H9 (cell line): ENCODE results near the gene ABR. TPM values are rescaled to one million over a fixed set of nuclear protein-coding genes. Genes with fewer than 3 reads are reported as not detected.

Source experiments
- DNase-seq: peaks from one replicate; pipeline ENCODE4 v3.0.0-alpha.2; 2017
- H2AFZ ChIP-seq: one replicate; pipeline ENCODE4 v1.6.1; 2013; ENCODE audit warnings: mild to moderate bottlenecking, low read length, control low read depth, moderate library complexity
- H2AK5ac ChIP-seq: 2 replicates; pipeline ENCODE4 v1.6.1; 2013; ENCODE audit warnings: low read length, control low read depth, mixed read lengths; ENCODE audit not compliant: insufficient read length
- H2BK120ac ChIP-seq: one replicate; pipeline ENCODE4 v1.6.1; 2013; ENCODE audit warnings: low read depth, mild to moderate bottlenecking, low read length, control low read depth, inconsistent platforms; ENCODE audit not compliant: poor library complexity, severe bottlenecking
- H2BK12ac ChIP-seq: 2 replicates; pipeline ENCODE4 v1.6.1; 2013; ENCODE audit warnings: low read length, control low read depth, mixed read lengths, low read depth; ENCODE audit not compliant: insufficient read length
- H2BK15ac ChIP-seq: 2 replicates; pipeline ENCODE4 v1.6.1; 2013; ENCODE audit warnings: low read depth, low read length, control low read depth
- H2BK20ac ChIP-seq: one replicate; pipeline ENCODE4 v1.6.1; 2013; ENCODE audit warnings: low read depth, mild to moderate bottlenecking, low read length, control low read depth, inconsistent platforms; ENCODE audit not compliant: poor library complexity, severe bottlenecking
- H2BK5ac ChIP-seq: 2 replicates; pipeline ENCODE4 v1.6.1; 2013; ENCODE audit warnings: low read length, control low read depth, mixed read lengths; ENCODE audit not compliant: insufficient read length
- H3K14ac ChIP-seq: 2 replicates; pipeline ENCODE4 v1.6.1; 2013; ENCODE audit warnings: low read length, control low read depth; ENCODE audit not compliant: insufficient read depth
- H3K18ac ChIP-seq: 2 replicates; pipeline ENCODE4 v1.6.1; 2013; ENCODE audit warnings: low read depth, mild to moderate bottlenecking, mixed read lengths, low read length, control low read depth; ENCODE audit not compliant: insufficient read length
- H3K23ac ChIP-seq: 2 replicates; pipeline ENCODE4 v1.6.1; 2013; ENCODE audit warnings: low read length, control low read depth, mixed read lengths, low read depth; ENCODE audit not compliant: insufficient read length
- H3K23me2 ChIP-seq: 2 replicates; pipeline ENCODE4 v1.6.1; 2013; ENCODE audit warnings: low read depth, mild to moderate bottlenecking, mixed read lengths, low read length, control low read depth; ENCODE audit not compliant: insufficient read length, poor library complexity, severe bottlenecking
- H3K27ac ChIP-seq: 2 replicates; pipeline ENCODE4 v1.5.1; 2013; ENCODE audit warnings: low read length, control low read depth, mixed read lengths, low read depth; ENCODE audit not compliant: insufficient read length
- H3K27me3 ChIP-seq: 2 replicates; pipeline ENCODE4 v1.6.1; 2013; ENCODE audit warnings: low read length, control low read depth, inconsistent platforms; ENCODE audit not compliant: insufficient read depth
- H3K4ac ChIP-seq: 2 replicates; pipeline ENCODE4 v1.6.1; 2013; ENCODE audit warnings: low read depth, mild to moderate bottlenecking, control low read depth, inconsistent platforms, low read length, moderate library complexity
- H3K4me1 ChIP-seq: 2 replicates; pipeline ENCODE4 v1.6.1; 2013; ENCODE audit warnings: low read length, control low read depth, inconsistent platforms; ENCODE audit not compliant: insufficient read depth
- H3K4me2 ChIP-seq: 2 replicates; pipeline ENCODE4 v1.6.1; 2013; ENCODE audit warnings: low read length, control low read depth, mixed read lengths; ENCODE audit not compliant: insufficient read length, insufficient read depth
- H3K56ac ChIP-seq: 2 replicates; pipeline ENCODE4 v1.6.1; 2013; ENCODE audit warnings: low read depth, mild to moderate bottlenecking, mixed read lengths, low read length, control low read depth; ENCODE audit not compliant: insufficient read length
- H3K79me1 ChIP-seq: 2 replicates; pipeline ENCODE4 v1.6.1; 2013; ENCODE audit warnings: low read depth, mild to moderate bottlenecking, moderate library complexity, low read length, control low read depth, inconsistent platforms; ENCODE audit not compliant: insufficient read depth, poor library complexity, severe bottlenecking
- H3K79me2 ChIP-seq: 2 replicates; pipeline ENCODE4 v1.6.1; 2013; ENCODE audit warnings: low read length, control low read depth, inconsistent platforms; ENCODE audit not compliant: insufficient read depth
- H3K9ac ChIP-seq: 2 replicates; pipeline ENCODE4 v1.6.1; 2013; ENCODE audit warnings: low read length, control low read depth, mixed read lengths; ENCODE audit not compliant: insufficient read length; ENCODE audit errors: extremely low read depth
- H3K9me3 ChIP-seq: one replicate; pipeline ENCODE4 v1.6.1; 2013; ENCODE audit warnings: low read depth, low read length, inconsistent platforms; ENCODE audit not compliant: control insufficient read depth
- H3T11ph ChIP-seq: one replicate; pipeline ENCODE4 v1.6.1; 2013; ENCODE audit warnings: mild to moderate bottlenecking, low read length, control low read depth, inconsistent platforms
- H4K20me1 ChIP-seq: one replicate; pipeline ENCODE4 v1.6.1; 2013; ENCODE audit not compliant: control insufficient read depth, insufficient read length, insufficient read depth
- H4K5ac ChIP-seq: 2 replicates; pipeline ENCODE4 v1.6.1; 2013; ENCODE audit warnings: low read depth, mild to moderate bottlenecking, mixed read lengths, low read length, control low read depth; ENCODE audit not compliant: insufficient read length
- H4K8ac ChIP-seq: replicated peaks from 2 replicates; pipeline ENCODE4 v1.6.1; 2013; ENCODE audit warnings: low read length, control low read depth, mixed read lengths, low read depth; ENCODE audit not compliant: insufficient read length
- H4K91ac ChIP-seq: 2 replicates; pipeline ENCODE4 v1.6.1; 2013; ENCODE audit warnings: low read depth, mild to moderate bottlenecking, moderate library complexity, mixed read lengths, low read length, control low read depth; ENCODE audit not compliant: insufficient read length
- H3K27ac Mint-ChIP-seq, 3 experiments: 2 replicates in 2 of 3; 3 replicates in 1 of 3; pipeline ENCODE4 v1.8.0; 2020 to 2021; ENCODE audit warnings: mixed read lengths in 3 of 3, mild to moderate bottlenecking in 1 of 3, moderate library complexity in 1 of 3
- H3K27me3 Mint-ChIP-seq: 2 replicates; pipeline ENCODE4 v1.8.0; 2021; ENCODE audit warnings: low read depth, mild to moderate bottlenecking, moderate library complexity, mixed read lengths
- H3K36me3 Mint-ChIP-seq, 3 experiments: 2 replicates in 2 of 3; 3 replicates in 1 of 3; pipeline ENCODE4 v1.8.0; 2020 to 2021; ENCODE audit warnings: low read depth in 3 of 3, mixed read lengths in 3 of 3; ENCODE audit not compliant: insufficient read depth in 1 of 3
- H3K4me1 Mint-ChIP-seq, 2 experiments: 2 replicates each; pipeline ENCODE4 v1.8.0; 2020; ENCODE audit warnings: mixed read lengths in 2 of 2
- H3K4me3 Mint-ChIP-seq, 2 experiments: 2 replicates in 1 of 2; 3 replicates in 1 of 2; pipeline ENCODE4 v1.8.0; 2020 to 2021; ENCODE audit warnings: mild to moderate bottlenecking in 2 of 2, mixed read lengths in 2 of 2, moderate library complexity in 1 of 2
- H3K9me3 Mint-ChIP-seq, 2 experiments: 2 replicates in 1 of 2; 3 replicates in 1 of 2; pipeline ENCODE4 v1.8.0; 2020; ENCODE audit warnings: mild to moderate bottlenecking in 2 of 2, mixed read lengths in 2 of 2, moderate library complexity in 1 of 2
- CTCF ChIP-seq: fragments of 200-600 bp; sonication (generic); conservative IDR thresholded peaks from 3 replicates; pipeline ENCODE4 v1.8.0; 2021; ENCODE audit warnings: antibody characterized with exemption, mild to moderate bottlenecking
- WGBS: extraction: QIAGEN DNeasy Blood & Tissue Kit; methylation state at CpG from one replicate; pipeline ENCODE4 v1.1.7; 2013; ENCODE audit warnings: missing lambda C conversion rate, low lambda C conversion rate, mixed read lengths; ENCODE audit not compliant: insufficient read length; ENCODE audit errors: extremely low coverage; 5-methylcytosine and 5-hydroxymethylcytosine counted together
- total RNA-seq: library from RNA; stranded (reverse); gene quantifications from 2 replicates; pipeline ENCODE4 v1.2.1, GENCODE V29; 2021

ABR gene
- total RNA-seq, 1 experiment from 2014 or later, result 34.7 TPM

GRCh38 chr17:1223662-1224061 is 43.9 kb upstream of the ABR start:
- Histone ChIP-seq H2BK12ac (no peak overlapping the region), H3K27me3 (peaks cover 24% of the 10 kb centered on the region), H3K18ac (no peak overlapping the region), H3T11ph (no peak overlapping the region), H3K27ac (no peak overlapping the region), H4K8ac (no peak overlapping the region), H3K79me2 (no peaks in the 10 kb centered on the region), H3K4ac (no peak overlapping the region), H4K20me1 (no peaks in the 10 kb centered on the region), H4K91ac (no peak overlapping the region), H3K23me2 (no peaks in the 10 kb centered on the region), H2AFZ (no peak overlapping the region), H3K4me2 (no peak overlapping the region), H3K9ac (no peak overlapping the region), H2BK15ac (no peak overlapping the region), H2BK5ac (no peak overlapping the region), H4K5ac (no peak overlapping the region), H3K4me1 (no peaks in the 10 kb centered on the region), H3K14ac (no peak overlapping the region), H2BK120ac (no peak overlapping the region), H3K79me1 (no peaks in the 10 kb centered on the region), H2AK5ac (no peak overlapping the region), H3K56ac (no peak overlapping the region), H2BK20ac (no peak overlapping the region), H3K23ac (no peak overlapping the region), H3K9me3 (no peaks in the 10 kb centered on the region)
- peaks cover 4 to 6% of the 10 kb centered on the region in 2 experiments for H3K4me1 Mint-ChIP-seq
- WGBS, result no CpG with 5 or more reads among the region's 14 CpGs
- no peak for DNase-seq
- peaks cover 86% of the 10 kb centered on the region for H3K27me3 Mint-ChIP-seq
- H3K4me3 Mint-ChIP-seq, result no peak overlapping the region
- peaks cover 0 to 2% of the 10 kb centered on the region in 2 experiments; a peak in 2 of 5 replicates for H3K9me3 Mint-ChIP-seq
- peaks cover 0 to 2% (median 0%) of the 10 kb centered on the region in 3 experiments; a peak in 2 of 7 replicates for H3K36me3 Mint-ChIP-seq
- TF ChIP-seq CTCF, result no peak
- H3K27ac Mint-ChIP-seq, result no peak overlapping the region
